HG02938 (cell line): Measurements from ENCODE around the gene PLEKHJ1.

Experiments used
- ATAC-seq: cut with Tn5 transposase; IDR thresholded peaks from one replicate; pipeline ENCODE4 v1.9.1; 2021; ENCODE audit warnings: mild to moderate bottlenecking, moderate library complexity; ENCODE audit not compliant: unreplicated experiment

Gene PLEKHJ1

DNA sequence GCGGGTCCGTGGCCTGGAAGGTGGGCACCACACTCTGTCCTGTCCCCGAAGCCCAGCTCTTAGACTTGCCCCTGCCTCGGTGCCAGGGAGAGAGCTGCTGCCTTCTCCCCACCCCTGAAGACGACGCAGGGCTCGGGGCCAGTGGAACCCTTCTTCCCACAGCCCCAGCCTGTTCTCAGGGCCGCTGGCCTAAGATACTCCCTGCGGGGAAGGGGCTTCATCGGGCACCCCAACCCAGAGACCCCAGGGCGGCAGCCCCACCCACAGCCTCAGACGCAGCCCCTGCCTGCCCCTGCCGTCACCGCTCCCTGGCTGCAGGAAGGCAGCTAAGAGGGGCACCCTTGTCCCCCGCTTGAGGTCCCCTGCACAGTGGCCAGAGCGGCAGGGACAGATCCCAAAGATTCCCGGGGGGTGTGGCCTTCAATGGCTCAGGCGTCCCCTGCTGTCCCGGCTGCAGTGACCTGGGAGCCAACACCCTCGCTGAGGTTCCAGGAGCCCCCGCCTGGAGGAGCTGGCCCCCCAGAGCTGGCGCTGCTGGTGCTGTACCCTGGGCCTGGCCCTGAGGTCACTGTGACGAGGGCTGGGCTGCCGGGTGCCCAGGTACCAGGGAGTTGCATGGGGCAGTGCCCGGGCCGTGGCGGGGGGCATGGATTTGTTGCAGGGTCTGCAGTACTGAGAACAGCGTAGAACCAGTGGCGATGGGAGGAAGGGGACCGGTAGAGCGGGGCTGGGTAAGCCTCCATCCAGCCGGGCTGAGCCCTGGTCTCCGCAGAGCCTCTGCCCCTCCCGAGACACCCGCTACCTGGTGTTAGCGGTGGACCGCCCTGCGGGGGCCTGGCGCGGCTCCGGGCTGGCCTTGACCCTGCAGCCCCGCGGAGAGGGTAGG, 14.0 kb upstream of the PLEKHJ1 start:
- no peak for ATAC-seq

GRCh38 chr19:2249010-2249866, 13.1 kb upstream of the PLEKHJ1 start, which contains the start of gene AMH:
TSS of gene AMH (plus strand) at chr19:2249323. CDS start at chr19:2249333, 10 bp downstream.
- no peak for ATAC-seq

DNA sequence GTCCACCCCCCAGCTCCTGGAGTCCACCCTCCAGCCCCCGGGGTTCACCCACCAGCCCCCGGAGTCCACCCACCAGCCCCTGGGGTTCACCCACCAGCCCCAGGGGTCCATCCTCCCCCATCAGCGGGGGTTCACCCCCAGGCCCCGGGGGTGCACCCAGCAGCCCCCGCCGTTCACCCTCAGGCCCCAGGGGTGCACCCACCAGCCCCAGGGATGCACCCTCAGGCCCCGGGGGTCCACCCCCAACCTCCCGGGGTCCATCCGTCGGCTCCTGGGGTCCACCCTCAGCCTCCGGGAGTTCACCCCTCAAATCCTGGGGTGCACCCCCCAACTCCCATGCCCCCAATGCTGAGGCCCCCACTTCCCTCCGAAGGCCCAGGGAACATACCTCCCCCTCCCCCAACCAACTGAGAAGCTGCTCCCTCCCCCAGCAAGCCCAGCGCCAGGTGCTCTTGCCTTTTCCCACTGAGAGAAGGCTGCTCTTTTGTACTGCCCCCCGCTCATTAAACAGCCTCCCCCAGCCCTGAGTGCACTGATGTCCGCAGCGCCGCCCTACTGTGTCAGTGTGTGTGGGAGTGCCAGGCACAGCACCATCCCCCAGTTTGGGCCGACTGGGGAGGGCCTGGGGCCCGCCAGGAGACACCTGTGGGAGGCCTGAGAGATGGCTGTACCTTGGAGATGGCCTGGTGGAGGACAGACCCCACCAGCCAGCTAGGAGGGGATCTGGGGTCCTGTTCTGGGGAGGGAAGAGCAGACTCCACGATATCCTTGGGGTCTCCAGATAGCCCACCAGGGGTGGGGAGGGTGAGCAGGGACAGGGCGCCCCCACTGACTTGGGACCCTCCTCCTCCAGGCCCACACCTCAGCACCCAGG, 12.2 kb upstream of the PLEKHJ1 start:
- ATAC-seq = no peak

- ATAC-seq = no peak
These were observed 11.4 kb upstream of the PLEKHJ1 start for GRCh38 chr19:2247433-2248101.

DNA sequence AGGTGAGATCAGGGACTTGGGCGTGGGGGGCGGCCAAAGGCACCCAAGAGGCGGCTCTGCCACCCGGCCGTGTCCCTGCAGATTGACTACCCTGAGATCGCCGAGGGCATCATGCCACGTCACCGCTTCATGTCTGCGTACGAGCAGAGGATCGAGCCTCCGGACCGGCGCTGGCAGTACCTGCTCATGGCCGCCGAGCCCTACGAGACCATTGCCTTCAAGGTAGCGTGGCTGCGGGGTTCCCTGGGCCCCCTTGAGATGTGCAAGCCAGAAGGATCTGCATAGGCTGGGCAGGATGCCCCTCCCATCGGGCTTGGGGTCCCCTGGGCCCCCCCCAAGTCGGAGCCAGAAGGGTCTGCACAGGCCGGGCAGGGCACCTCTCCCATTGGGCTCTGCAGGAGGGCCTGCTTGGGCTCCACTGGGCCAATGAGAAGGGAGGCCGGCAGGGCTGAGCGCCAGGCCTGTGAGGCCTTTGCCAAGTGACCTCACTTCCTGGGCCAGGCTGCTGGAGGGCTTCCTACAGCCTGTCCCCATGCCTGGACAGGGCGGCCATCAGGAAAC, 10.8 kb upstream of the PLEKHJ1 start:
- ATAC-seq = no peak

GRCh38 chr19:2246014-2246620, 10.0 kb upstream of the PLEKHJ1 start:
- ATAC-seq = no peak

DNA sequence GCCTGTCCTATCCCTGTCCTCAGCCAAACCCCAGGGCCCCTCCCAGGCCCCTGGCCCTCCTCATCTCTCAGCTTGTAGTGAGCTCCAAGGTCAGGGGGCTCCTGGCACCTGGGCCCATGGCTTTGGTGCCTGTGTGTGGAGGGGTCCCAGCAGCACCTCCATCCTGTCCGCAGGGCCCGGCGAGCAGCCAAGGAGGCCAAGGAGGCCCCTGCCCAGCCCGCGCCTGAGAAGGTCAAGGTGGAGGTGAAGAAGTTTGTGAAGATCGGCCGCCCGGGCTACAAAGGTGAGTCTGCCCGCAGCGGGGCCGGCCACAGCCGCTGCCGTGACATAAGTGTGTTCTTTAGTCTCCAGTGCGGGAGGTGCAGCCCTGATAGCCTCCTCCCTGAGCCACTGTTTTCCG, 9.1 kb upstream of the PLEKHJ1 start:
- ATAC-seq = no peak

GRCh38 chr19:2244486-2244885, 8.4 kb upstream of the PLEKHJ1 start:
- no peak for ATAC-seq

GRCh38 chr19:2244125-2244411, 7.9 kb upstream of the PLEKHJ1 start:
- ATAC-seq = no peak

DNA sequence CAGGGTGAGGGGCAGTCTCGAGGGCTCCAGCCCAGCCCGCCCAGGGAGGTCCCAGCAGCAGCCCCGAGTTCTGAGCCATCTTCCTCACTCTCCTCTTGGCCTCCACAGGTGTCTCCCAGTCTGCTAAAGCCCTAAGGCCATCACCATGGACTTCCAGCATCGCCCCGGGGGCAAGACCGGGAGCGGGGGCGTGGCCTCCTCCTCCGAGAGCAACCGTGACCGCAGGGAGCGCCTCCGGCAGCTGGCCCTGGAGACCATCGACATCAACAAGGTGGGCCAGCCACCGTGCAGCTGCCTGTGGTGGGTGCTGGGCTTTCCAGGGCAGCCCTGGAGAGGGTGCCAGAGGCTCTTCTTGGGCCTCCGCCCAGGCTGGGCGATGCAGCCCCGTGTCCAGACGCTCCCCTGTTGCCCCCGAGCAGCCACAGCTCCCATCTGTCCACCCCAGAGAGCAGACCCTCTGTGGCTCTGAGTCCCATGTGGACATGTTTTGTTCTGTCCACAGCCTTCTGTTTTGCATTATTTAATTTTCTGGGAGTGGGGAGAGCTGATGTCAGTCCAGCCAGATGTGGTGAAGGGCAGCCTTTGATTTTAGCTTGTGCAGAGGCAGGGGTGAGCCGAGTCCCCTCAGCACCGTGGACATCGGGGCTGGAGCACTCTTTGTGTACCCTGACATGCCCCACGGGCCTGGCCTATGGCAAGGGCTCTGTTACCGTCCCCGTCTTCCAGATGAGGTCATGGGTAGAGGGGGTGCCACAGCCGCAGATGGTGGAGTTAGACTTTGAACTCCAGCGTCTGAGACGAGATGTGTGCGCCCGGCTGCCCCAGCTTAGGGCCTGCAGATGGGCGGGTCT, 7.4 kb upstream of the PLEKHJ1 start:
- ATAC-seq = no peak

- no peak for ATAC-seq
These were observed 6.7 kb upstream of the PLEKHJ1 start for GRCh38 chr19:2242816-2243215.

DNA sequence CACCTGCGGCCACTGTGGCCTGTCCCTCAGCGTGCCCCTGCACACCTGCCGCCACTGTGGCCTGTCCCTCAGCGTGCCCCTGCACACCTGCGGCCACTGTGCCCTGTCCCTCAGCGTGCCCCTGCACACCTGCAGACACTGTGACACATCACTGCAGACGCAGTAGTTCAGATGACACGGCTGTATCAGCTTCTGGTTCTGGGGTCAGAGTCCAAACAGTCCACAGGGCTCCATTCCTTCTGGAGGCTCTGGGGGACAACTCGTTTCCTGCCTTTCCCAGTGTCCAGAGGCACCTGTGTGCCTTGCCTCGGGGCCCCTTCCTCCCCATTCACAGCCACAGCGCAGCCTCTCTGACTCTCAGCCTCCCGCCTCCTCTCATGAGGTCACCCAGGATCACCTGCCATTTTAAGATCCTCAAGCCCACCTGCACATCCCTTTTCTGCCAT, 6.0 kb upstream of the PLEKHJ1 start:
- ATAC-seq = no peak

- ATAC-seq = no peak
These were observed 5.0 kb upstream of the PLEKHJ1 start for GRCh38 chr19:2240881-2241760.

DNA sequence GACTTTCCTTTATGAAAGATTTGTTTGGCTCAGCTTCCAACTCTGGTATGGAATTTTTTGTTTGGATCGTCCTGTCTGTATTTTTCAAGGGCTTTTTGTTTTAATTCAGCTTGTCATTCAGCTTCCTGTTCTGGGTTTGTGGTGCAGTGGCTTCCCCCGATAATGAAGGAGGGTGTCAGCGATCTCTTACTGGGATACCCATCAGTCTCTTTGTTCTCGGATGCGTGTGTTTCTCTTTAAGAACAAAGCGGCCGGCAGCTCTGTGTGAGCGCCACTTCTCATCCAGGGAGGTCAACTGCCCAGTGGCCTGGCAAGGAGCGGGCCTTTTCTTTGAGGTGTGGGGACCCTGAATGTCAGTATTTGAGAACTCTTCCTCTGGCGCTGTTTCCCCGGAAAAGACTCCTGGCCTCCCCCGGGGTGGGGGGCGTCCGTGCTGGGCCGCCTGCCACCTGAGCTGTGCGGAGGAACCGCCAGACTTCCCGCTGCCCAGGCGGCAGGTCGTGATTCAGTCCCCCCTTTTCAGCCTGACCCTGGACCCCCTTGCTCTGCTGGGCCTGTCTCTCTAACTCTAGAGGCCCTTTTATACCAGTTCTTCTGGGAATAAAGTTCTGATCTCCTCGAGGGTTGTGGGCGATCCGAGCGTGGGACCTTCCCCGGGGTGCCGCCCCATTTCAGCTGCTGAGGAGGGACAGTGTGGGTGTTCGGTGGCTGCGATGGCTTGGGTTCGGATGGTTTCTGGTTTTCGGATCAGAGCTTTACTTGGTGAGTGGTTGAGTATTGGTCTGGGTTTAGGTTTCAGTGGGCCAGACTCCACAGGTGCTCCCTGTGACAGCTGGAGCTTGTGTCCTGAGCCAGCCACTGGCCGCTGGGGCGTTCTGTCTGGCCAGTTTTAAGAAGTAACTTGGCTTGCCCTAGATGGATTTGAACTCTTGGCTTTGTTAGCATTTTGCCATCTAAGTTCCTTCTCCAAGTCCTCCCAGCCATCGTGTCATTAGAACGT, 3.9 kb upstream of the PLEKHJ1 start:
- no peak for ATAC-seq

GRCh38 chr19:2239173-2239572, 3.0 kb upstream of the PLEKHJ1 start:
- ATAC-seq = no peak

GRCh38 chr19:2237869-2238153, 1.7 kb upstream of the PLEKHJ1 start:
- ATAC-seq = no peak
